B cell (primary cell): Measurements from ENCODE around the gene PITRM1. TPM values are rescaled to one million over a fixed set of nuclear protein-coding genes. Genes with fewer than 3 reads are reported as not detected.

Experiments
- ATAC-seq: fragments of 200-7000 bp; cut with Tn5 transposase; one replicate; pipeline ENCODE4 v1.10.0; 2021; ENCODE audit warnings: low read depth, mild to moderate bottlenecking, moderate number of reproducible peaks, moderate library complexity
- CTCF ChIA-PET: fragments of 350-600 bp; sonication (Branson Sonifier 250); formaldehyde crosslinking; loops from one replicate; lab custom pipeline; 2021; ENCODE audit warnings: antibody characterized with exemption, inconsistent platforms; lab: Charles Lee
- POLR2A ChIA-PET: fragments of 350-600 bp; sonication (Branson Sonifier 250); formaldehyde crosslinking; loops from one replicate; lab custom pipeline; 2021; ENCODE audit warnings: antibody characterized with exemption; lab: Charles Lee
- DNase-seq: peaks from one replicate; pipeline ENCODE4 v3.0.0; 2013
- H2AFZ ChIP-seq: 2 replicates; pipeline ENCODE4 v1.6.1; 2012; ENCODE audit warnings: mild to moderate bottlenecking, low read depth, low read length; ENCODE audit not compliant: insufficient read depth, poor library complexity, severe bottlenecking
- H3K27ac ChIP-seq, 2 donors: 1 replicate in 1 of 2; 2 replicates in 1 of 2; pipeline ENCODE4 v1.5.1; 2012 to 2013; ENCODE audit warnings: low read length in 2 of 2, mild to moderate bottlenecking in 2 of 2, moderate library complexity in 1 of 2
- H3K27me3 ChIP-seq, 4 experiments: fragments of 200-600 bp in 1 of 4; sonication (generic) in 1 of 4; replicated peaks in 1 of 4; 1 replicate in 2 of 4; 2 replicates in 2 of 4; pipeline versions ENCODE4 v1.6.1 to v1.7.0; 2013 to 2016; ENCODE audit warnings: low read length in 3 of 4, mild to moderate bottlenecking in 2 of 4, mixed read lengths in 1 of 4, moderate library complexity in 1 of 4; ENCODE audit not compliant: insufficient read depth in 4 of 4, control insufficient read depth in 3 of 4; ENCODE audit errors: control extremely low read depth in 1 of 4
- H3K36me3 ChIP-seq, 2 experiments: replicated peaks in 1 of 2; 1 replicate in 1 of 2; 2 replicates in 1 of 2; pipeline versions ENCODE4 v1.6.1 to v1.7.1; 2013; ENCODE audit warnings: low read length in 1 of 2; ENCODE audit not compliant: insufficient read depth in 2 of 2, control insufficient read depth in 1 of 2; ENCODE audit errors: control extremely low read depth in 1 of 2, extremely low read depth in 1 of 2
- H3K4me1 ChIP-seq, 2 donors: fragments of 200-600 bp in 1 of 2; sonication (generic) in 1 of 2; 1 replicate in 1 of 2; 2 replicates in 1 of 2; pipeline versions ENCODE4 v1.5.1 to v1.6.1; 2013 to 2017; ENCODE audit warnings: low read length in 2 of 2; ENCODE audit not compliant: control insufficient read depth in 2 of 2, insufficient read depth in 2 of 2
- H3K4me2 ChIP-seq: replicated peaks from 2 replicates; pipeline ENCODE3; 2012; ENCODE audit warnings: mild to moderate bottlenecking, low read depth, low read length; ENCODE audit not compliant: poor library complexity, severe bottlenecking
- H3K4me3 ChIP-seq, 5 experiments: fragments of 200-600 bp in 1 of 5; sonication (generic) in 1 of 5; 1 replicate in 3 of 5; 2 replicates in 2 of 5; pipeline versions ENCODE4 v1.5.1 to v1.7.0; 2011 to 2016; ENCODE audit warnings: low read length in 4 of 5, mild to moderate bottlenecking in 4 of 5, low read depth in 2 of 5, control low read depth in 1 of 5, moderate library complexity in 1 of 5; ENCODE audit not compliant: insufficient read depth in 1 of 5; ENCODE audit errors: control extremely low read depth in 1 of 5, extremely low read depth in 1 of 5
- H3K79me2 ChIP-seq: fragments of 200-600 bp; sonication (generic); one replicate; pipeline ENCODE4 v1.6.0; 2016; ENCODE audit warnings: low read length; ENCODE audit not compliant: control insufficient read depth, insufficient read depth
- H3K9ac ChIP-seq: fragments of 200-600 bp; sonication (generic); 2 replicates; pipeline ENCODE4 v1.6.1; 2017; ENCODE audit warnings: mild to moderate bottlenecking, low read length, moderate library complexity
- H3K9me3 ChIP-seq, 3 donors: one replicate each; pipeline versions ENCODE4 v1.6.1 to v1.7.1; 2013; ENCODE audit warnings: low read length in 2 of 3; ENCODE audit not compliant: control insufficient read depth in 2 of 3, insufficient read depth in 1 of 3; ENCODE audit errors: control extremely low read depth in 1 of 3
- H4K20me1 ChIP-seq: 2 replicates; pipeline ENCODE4 v1.6.0; 2012; ENCODE audit warnings: mild to moderate bottlenecking, low read length; ENCODE audit not compliant: insufficient read depth, control insufficient read depth, poor library complexity, severe bottlenecking
- H3K27ac Mint-ChIP-seq: one replicate; pipeline ENCODE4 v1.8.0; 2021; ENCODE audit warnings: mixed read lengths
- H3K27me3 Mint-ChIP-seq: one replicate; pipeline ENCODE4 v1.8.0; 2021; ENCODE audit warnings: mixed read lengths
- H3K4me1 Mint-ChIP-seq: one replicate; pipeline ENCODE4 v1.8.0; 2021; ENCODE audit warnings: mixed read lengths
- H3K4me3 Mint-ChIP-seq: one replicate; pipeline ENCODE4 v1.8.0; 2021; ENCODE audit warnings: mixed read lengths
- H3K9me3 Mint-ChIP-seq: one replicate; pipeline ENCODE4 v1.8.0; 2022; ENCODE audit warnings: mixed read lengths; ENCODE audit not compliant: insufficient read depth
- CTCF ChIP-seq: fragments of 200-600 bp; IDR thresholded peaks from one replicate; pipeline ENCODE4 v1.8.0; 2022; ENCODE audit warnings: antibody characterized with exemption, mild to moderate bottlenecking
- EZH2 ChIP-seq: IDR thresholded peaks from 2 replicates; pipeline ENCODE4 v1.6.1; 2012; ENCODE audit warnings: borderline replicate concordance, low read depth, mild to moderate bottlenecking, moderate library complexity, low read length; ENCODE audit not compliant: insufficient read depth, poor library complexity, severe bottlenecking
- WGBS: methylation state at CpG from one replicate; pipeline ENCODE4 v1.1.5; 2013; ENCODE audit warnings: missing lambda C conversion rate; ENCODE audit not compliant: insufficient coverage; 5-methylcytosine and 5-hydroxymethylcytosine counted together
- intact Hi-C: fragments of 100-400 bp; cut with micrococcal nuclease; formaldehyde crosslinking; loops from one replicate; pipeline ENCODE4 v1.10.0; 2022
- polyA plus RNA-seq: library from polyadenylated mRNA; depleted of rRNA; stranded (reverse); fragments of >200 nt; gene quantifications from 2 replicates; pipeline ENCODE4 v1.2.3, GENCODE V29; 2012
- total RNA-seq, 2 donors: library from RNA; stranded (reverse); fragments of 120-200 nt in 1 of 2; gene quantifications; 1 replicate in 1 of 2; 2 replicates in 1 of 2; pipeline versions ENCODE4 v1.2.3 to v1.2.4, GENCODE V29; 2013 to 2022

PITRM1 gene
- total and polyA plus RNA-seq, 2 donors (not counting 1 experiment from before 2014, with no cell fraction given), result 50.7 to 71.1 TPM

- peaks cover 8% of the 10 kb centered on the region for H3K4me1 Mint-ChIP-seq
- Histone ChIP-seq H3K27me3 (peaks cover 0 to 40% (median 10%) of the 10 kb centered on the region in 4 experiments), H3K27ac (no peak overlapping the region), H3K4me2 (no peak overlapping the region), H3K4me1 (peaks cover 7% of the 10 kb centered on the region in 2 donors), H3K9ac (no peak overlapping the region), H3K4me3 (no peak overlapping the region), H3K9me3 (peaks cover 0 to 2% (median 0%) of the 10 kb centered on the region in 3 donors), H2AFZ (no peak overlapping the region), H3K79me2 (no peaks in the 10 kb centered on the region), H3K36me3 (no peaks in the 10 kb centered on the region), H4K20me1 (no peaks in the 10 kb centered on the region)
- no peak for DNase-seq
- ChIA-PET POLR2A (no interaction called here), CTCF (interaction anchor here (2.7 to 3.2 kb wide), 2 partner anchors 1457 to 1567 kb away, joined by 12 to 13 read pairs; no protein-coding TSS in a partner anchor)
- H3K4me3 Mint-ChIP-seq, result no peak overlapping the region
- ATAC-seq, result no peak
- no peak overlapping the region for H3K27ac Mint-ChIP-seq
- H3K9me3 Mint-ChIP-seq, result no peaks in the 10 kb centered on the region
- intact Hi-C loops, result no loop called here
- peaks cover 49% of the 10 kb centered on the region for H3K27me3 Mint-ChIP-seq
- WGBS, result 19% methylated on average over 9 of the region's 9 CpGs
- TF ChIP-seq EZH2 (no peak), CTCF (no peak)
Measured at GRCh38 chr10:3199488-3199887, 26.9 kb upstream of the PITRM1 start.

GRCh38 chr10:3198900-3199299 lies 26.3 kb upstream of the PITRM1 start:
- Histone ChIP-seq H3K9me3 (peaks cover 0 to 2% (median 0%) of the 10 kb centered on the region in 3 donors), H3K4me1 (peaks cover 7% of the 10 kb centered on the region in 2 donors), H2AFZ (no peak overlapping the region), H4K20me1 (no peaks in the 10 kb centered on the region), H3K4me2 (no peak overlapping the region), H3K27ac (no peak overlapping the region), H3K36me3 (no peaks in the 10 kb centered on the region), H3K27me3 (peaks cover 0 to 45% (median 10%) of the 10 kb centered on the region in 4 experiments), H3K4me3 (no peak overlapping the region), H3K9ac (no peak overlapping the region), H3K79me2 (no peaks in the 10 kb centered on the region)
- ATAC-seq (no peak), DNase-seq (no peak)
- WGBS, result 93% methylated on average over 7 of the region's 7 CpGs
- H3K9me3 Mint-ChIP-seq, result no peaks in the 10 kb centered on the region
- peaks cover 49% of the 10 kb centered on the region for H3K27me3 Mint-ChIP-seq
- no peak overlapping the region for H3K4me3 Mint-ChIP-seq
- intact Hi-C loops, result no loop called here
- ChIA-PET CTCF (interaction anchor here (3.2 to 9.3 kb wide), 2 partner anchors 1458 to 1569 kb away, joined by 13 to 136 read pairs; no protein-coding TSS in a partner anchor), POLR2A (no interaction called here)
- TF ChIP-seq CTCF (no peak), EZH2 (no peak)
- peaks cover 8% of the 10 kb centered on the region for H3K4me1 Mint-ChIP-seq
- H3K27ac Mint-ChIP-seq, result no peak overlapping the region
